Natural killer cell (primary cell): ENCODE results near the gene LMNA. TPM values are rescaled to one million over a fixed set of nuclear protein-coding genes. Genes with fewer than 3 reads are reported as not detected.
A peak's percentile ranks its signal among the peaks of the same experiment; 100 is the strongest.

Experiments
- ATAC-seq, 3 donors: fragments of 150-1000 bp in 2 of 3; fragments of 200-7000 bp in 1 of 3; cut with Tn5 transposase; 1 replicate in 1 of 3; 2 replicates in 2 of 3; pipeline ENCODE4 v1.10.0; 2021; ENCODE audit warnings: mild to moderate bottlenecking in 2 of 3, moderate library complexity in 2 of 3
- DNase-seq, 2 donors: peaks; one replicate each; pipeline versions ENCODE4 v3.0.0 to v3.0.0-alpha.2; 2013 to 2021; ENCODE audit warnings: mixed read lengths in 1 of 2
- H3K27ac ChIP-seq: one replicate; pipeline ENCODE4 v1.5.1; 2013; ENCODE audit warnings: mild to moderate bottlenecking, low read length
- H3K27me3 ChIP-seq: one replicate; pipeline ENCODE4 v1.6.1; 2013; ENCODE audit warnings: low read length; ENCODE audit not compliant: control insufficient read depth, insufficient read depth
- H3K36me3 ChIP-seq: one replicate; pipeline ENCODE4 v1.6.1; 2013; ENCODE audit warnings: low read length; ENCODE audit not compliant: control insufficient read depth, insufficient read depth
- H3K4me1 ChIP-seq: one replicate; pipeline ENCODE4 v1.6.1; 2013; ENCODE audit warnings: low read length; ENCODE audit not compliant: control insufficient read depth, insufficient read depth
- H3K4me3 ChIP-seq: one replicate; pipeline ENCODE4 v1.5.1; 2013; ENCODE audit warnings: low read length
- H3K9me3 ChIP-seq: one replicate; pipeline ENCODE4 v1.6.1; 2013; ENCODE audit warnings: low read length; ENCODE audit not compliant: control insufficient read depth, insufficient read depth
- H3K27ac Mint-ChIP-seq, 2 donors: one replicate each; pipeline ENCODE4 v1.8.0; 2022; ENCODE audit warnings: mild to moderate bottlenecking in 2 of 2, mixed read lengths in 2 of 2, moderate library complexity in 1 of 2
- H3K27me3 Mint-ChIP-seq, 2 donors: one replicate each; pipeline ENCODE4 v1.8.0; 2022; ENCODE audit warnings: low read depth in 2 of 2, mixed read lengths in 2 of 2
- H3K36me3 Mint-ChIP-seq: one replicate; pipeline ENCODE4 v1.8.0; 2022; ENCODE audit warnings: mixed read lengths
- H3K4me1 Mint-ChIP-seq, 2 donors: one replicate each; pipeline ENCODE4 v1.8.0; 2022; ENCODE audit warnings: mixed read lengths in 2 of 2
- H3K4me3 Mint-ChIP-seq: one replicate; pipeline ENCODE4 v1.8.0; 2022; ENCODE audit warnings: mild to moderate bottlenecking, moderate library complexity, mixed read lengths
- H3K9me3 Mint-ChIP-seq, 2 donors: one replicate each; pipeline ENCODE4 v1.8.0; 2022; ENCODE audit warnings: mixed read lengths in 2 of 2
- WGBS: methylation state at CpG from one replicate; pipeline ENCODE4 v1.1.7; 2013; ENCODE audit warnings: missing lambda C conversion rate; ENCODE audit not compliant: insufficient coverage; 5-methylcytosine and 5-hydroxymethylcytosine counted together
- intact Hi-C: fragments of 100-400 bp; cut with micrococcal nuclease; formaldehyde crosslinking; loops from one replicate; pipeline ENCODE4 v1.14.2; 2022
- total RNA-seq, 4 donors: library from RNA; stranded (reverse); fragments of 120-200 nt in 1 of 4; gene quantifications; one replicate each; pipeline versions ENCODE4 v1.2.3 to v1.2.4, GENCODE V29; 2013 to 2022
- TF ChIP-seq, protein P1 (sequence below): fragments of 200-600 bp; IDR thresholded peaks from one replicate; pipeline ENCODE4 v1.8.0; 2022; ENCODE audit warnings: antibody characterized with exemption

Gene LMNA
- total RNA-seq, 3 donors from 2014 or later (not counting 1 experiment from before 2014, with no cell fraction given): 201 to 504 (median 273) TPM

DNA sequence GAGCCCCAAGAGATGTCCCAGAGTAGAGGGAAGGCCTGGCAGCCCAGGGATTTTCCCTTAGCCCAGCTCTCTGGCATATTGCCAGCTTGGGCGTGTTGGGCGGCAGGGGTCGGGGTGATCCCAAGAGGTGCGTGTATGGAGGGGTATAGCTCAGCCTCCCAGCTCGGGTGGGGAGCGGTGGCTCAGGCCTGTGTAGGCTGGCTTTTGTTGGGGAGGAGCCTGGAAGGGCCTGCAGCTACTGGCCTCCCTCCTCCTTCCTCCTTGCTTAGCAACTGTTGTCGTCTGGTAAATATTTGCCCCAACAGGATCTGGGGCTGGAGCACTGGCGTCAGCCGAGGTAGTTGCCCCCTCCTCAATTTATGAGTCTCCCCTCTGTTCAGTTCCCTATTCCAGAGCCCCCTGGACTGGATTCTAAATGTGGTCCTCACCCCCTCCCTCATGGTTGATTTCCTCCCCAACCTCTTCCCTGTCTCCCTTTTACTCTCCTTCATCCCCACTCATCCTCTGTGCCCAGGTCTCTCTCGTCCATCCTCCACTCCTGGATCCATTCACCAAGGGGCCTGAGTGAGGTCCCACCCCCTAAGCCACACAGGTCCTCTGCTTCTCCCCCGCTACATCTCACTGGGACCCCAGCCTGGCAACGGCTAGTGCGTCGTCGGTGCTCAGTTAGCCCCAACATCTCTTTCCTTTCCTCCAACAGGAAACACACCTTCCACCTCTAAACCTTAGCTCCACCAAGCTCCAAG lies 10.3 kb upstream of the LMNA start:
- Mint-ChIP-seq H3K27me3 (peaks cover 0 to 8% of the 10 kb centered on the region in 2 donors), H3K4me1 (peaks cover 11 to 47% of the 10 kb centered on the region in 2 donors), H3K27ac (peak overlapping the region; percentile 96 to 99), H3K36me3 (no peaks in the 10 kb centered on the region), H3K4me3 (peak overlapping the region; percentile 47), H3K9me3 (no peaks in the 10 kb centered on the region)
- no peaks in the 10 kb centered on the region for H3K9me3 ChIP-seq
- TF ChIP-seq, protein P1, sequence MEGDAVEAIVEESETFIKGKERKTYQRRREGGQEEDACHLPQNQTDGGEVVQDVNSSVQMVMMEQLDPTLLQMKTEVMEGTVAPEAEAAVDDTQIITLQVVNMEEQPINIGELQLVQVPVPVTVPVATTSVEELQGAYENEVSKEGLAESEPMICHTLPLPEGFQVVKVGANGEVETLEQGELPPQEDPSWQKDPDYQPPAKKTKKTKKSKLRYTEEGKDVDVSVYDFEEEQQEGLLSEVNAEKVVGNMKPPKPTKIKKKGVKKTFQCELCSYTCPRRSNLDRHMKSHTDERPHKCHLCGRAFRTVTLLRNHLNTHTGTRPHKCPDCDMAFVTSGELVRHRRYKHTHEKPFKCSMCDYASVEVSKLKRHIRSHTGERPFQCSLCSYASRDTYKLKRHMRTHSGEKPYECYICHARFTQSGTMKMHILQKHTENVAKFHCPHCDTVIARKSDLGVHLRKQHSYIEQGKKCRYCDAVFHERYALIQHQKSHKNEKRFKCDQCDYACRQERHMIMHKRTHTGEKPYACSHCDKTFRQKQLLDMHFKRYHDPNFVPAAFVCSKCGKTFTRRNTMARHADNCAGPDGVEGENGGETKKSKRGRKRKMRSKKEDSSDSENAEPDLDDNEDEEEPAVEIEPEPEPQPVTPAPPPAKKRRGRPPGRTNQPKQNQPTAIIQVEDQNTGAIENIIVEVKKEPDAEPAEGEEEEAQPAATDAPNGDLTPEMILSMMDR: no peak
- DNase-seq: peak; percentile 35 to 82
- intact Hi-C loops: no loop called here
- no peak overlapping the region for H3K4me3 ChIP-seq
- no peaks in the 10 kb centered on the region for H3K27me3 ChIP-seq
- WGBS: 57% methylated on average over 13 of the region's 15 CpGs
- ATAC-seq: peak in 1 of 3 donors; percentile 13
- H3K36me3 ChIP-seq: no peaks in the 10 kb centered on the region
- H3K27ac ChIP-seq: no peak overlapping the region
- H3K4me1 ChIP-seq: peaks cover 40% of the 10 kb centered on the region

DNA sequence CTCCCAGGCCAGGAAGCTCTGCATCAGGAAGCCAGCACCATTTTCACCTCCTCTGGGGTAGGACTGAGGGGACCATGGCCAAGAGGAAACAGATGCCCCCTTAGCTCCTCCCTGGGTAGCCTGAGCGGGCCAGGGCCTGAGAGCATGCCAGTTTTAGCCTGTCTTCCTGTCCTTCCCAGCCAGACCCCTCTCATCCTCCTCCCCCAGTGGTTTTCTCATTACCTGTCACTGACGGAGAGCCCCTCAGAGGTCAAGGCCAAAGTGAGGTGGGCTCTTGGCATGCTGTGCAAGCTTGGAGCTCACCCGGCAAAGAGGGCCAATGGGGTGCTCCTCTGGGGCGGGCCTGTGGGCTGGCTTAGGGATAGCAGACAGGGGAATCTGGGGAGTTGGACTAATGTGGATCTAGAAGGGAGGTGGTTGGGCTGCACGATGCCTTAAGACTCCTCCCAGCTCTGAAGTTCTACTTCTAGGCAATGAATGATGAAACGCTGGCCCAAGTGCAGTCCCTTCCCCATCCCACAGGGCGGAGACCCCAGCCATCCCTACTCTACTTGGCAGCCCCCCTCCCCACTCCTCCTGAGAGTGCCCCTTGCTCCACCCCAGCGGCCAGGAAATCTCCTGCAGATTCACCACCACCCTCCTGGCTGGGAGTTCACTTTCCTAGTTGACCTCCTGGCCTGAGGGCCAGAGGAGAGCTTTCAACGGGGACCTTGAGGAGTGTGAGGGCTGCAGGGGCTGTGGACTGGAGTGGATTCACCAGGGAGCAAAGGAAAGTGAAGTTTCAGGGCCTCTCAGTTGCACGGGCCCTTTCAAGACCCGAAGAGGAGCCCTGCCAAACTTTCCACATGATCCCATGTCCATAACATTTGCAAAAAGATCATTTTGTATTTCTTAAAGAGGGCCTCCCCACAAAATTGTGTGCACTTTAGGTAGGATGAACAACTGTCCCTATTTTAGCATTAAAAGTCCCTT lies 9.4 kb upstream of the LMNA start:
- H3K4me3 Mint-ChIP-seq: peak overlapping the region; percentile 90
- intact Hi-C loops: no loop called here
- peak overlapping the region; percentile 96 to 99 for H3K27ac Mint-ChIP-seq
- H3K27me3 ChIP-seq: no peaks in the 10 kb centered on the region
- H3K36me3 ChIP-seq: no peaks in the 10 kb centered on the region
- peaks cover 11 to 50% of the 10 kb centered on the region in 2 donors for H3K4me1 Mint-ChIP-seq
- H3K9me3 ChIP-seq: no peaks in the 10 kb centered on the region
- H3K4me3 ChIP-seq: peak overlapping the region; percentile 50
- H3K4me1 ChIP-seq: peaks cover 40% of the 10 kb centered on the region
- TF ChIP-seq, protein P1: no peak
- peak overlapping the region; percentile 90 for H3K27ac ChIP-seq
- ATAC-seq: no peak
- H3K36me3 Mint-ChIP-seq: no peaks in the 10 kb centered on the region
- no peaks in the 10 kb centered on the region for H3K9me3 Mint-ChIP-seq
- peaks cover 0 to 8% of the 10 kb centered on the region in 2 donors for H3K27me3 Mint-ChIP-seq
- DNase-seq: peak in 1 of 2 donors; percentile 39
- 93% methylated on average over 11 of the region's 11 CpGs for WGBS

DNA sequence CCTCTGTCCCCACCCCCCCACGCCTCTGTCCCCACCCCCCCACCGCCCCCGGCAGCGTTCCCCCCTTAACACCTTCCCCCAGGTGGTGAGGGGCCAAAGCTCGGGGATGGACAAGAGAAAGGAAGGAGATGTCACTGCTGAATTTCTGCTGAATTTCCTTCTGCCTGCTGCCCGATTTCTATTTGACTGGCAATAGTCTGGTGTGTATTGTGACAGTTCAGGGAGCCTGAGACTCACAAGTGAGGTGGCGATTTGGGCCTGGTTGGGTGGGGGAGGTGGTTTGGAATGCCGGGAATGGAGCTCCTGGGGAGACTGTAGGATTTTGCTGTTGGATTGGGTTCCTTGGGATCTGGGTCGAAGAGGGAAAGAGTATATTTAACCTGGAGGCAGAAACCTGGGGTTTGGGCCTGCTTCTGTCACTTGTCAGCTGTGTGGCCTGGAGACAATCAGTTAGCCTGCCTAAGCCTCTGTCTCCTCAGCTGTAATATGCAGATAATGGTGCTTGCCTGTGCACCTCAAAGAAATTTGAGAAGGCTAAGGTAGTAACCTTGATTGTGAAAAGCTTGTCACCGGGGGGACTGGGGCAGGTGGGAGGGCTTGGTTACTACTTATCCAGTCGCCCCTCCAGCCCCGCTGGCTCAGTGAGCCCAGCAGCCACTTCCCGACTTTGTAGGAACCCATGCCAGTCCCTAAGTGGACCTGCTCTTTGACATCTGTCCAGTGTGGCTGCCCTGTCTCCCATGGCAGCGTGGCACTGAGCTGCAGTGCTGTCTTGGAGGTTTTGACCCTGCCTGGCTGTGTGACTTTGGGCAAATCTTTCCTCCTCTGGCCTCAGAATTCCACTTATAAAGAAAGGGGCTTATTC lies 7.7 kb upstream of the LMNA start:
- ATAC-seq: peak in 1 of 3 donors; percentile 18

More for the DNA sequence above, 7.7 kb upstream of the LMNA start:
- Histone ChIP-seq H3K4me3 (no peak overlapping the region), H3K4me1 (peaks cover 40% of the 10 kb centered on the region), H3K27ac (peak overlapping the region; percentile 94), H3K36me3 (no peaks in the 10 kb centered on the region), H3K27me3 (peaks cover 4% of the 10 kb centered on the region), H3K9me3 (no peaks in the 10 kb centered on the region)
- peaks cover 11 to 43% of the 10 kb centered on the region in 2 donors for H3K4me1 Mint-ChIP-seq
- peaks cover 0 to 7% of the 10 kb centered on the region in 2 donors for H3K27me3 Mint-ChIP-seq
- TF ChIP-seq, protein P1: no peak
- 76% methylated on average over 10 of the region's 14 CpGs for WGBS
- no peak for DNase-seq
- no peaks in the 10 kb centered on the region for H3K36me3 Mint-ChIP-seq
- peak overlapping the region; percentile 96 to 99 for H3K27ac Mint-ChIP-seq
- intact Hi-C loops: loop anchor here (1.0 to 2.0 kb wide), 3 partner anchors 7 to 20 kb away; partner anchors contain the start of gene LMNA
- peak overlapping the region; percentile 74 for H3K4me3 Mint-ChIP-seq
- no peaks in the 10 kb centered on the region for H3K9me3 Mint-ChIP-seq
